Amniotic epithelial cell (primary cell): ENCODE results near the gene HERC3.

Source experiments
- DNase-seq: peaks from one replicate; pipeline ENCODE4 v3.0.0-alpha.2; 2010; ENCODE audit warnings: low read depth

Gene HERC3

DNA sequence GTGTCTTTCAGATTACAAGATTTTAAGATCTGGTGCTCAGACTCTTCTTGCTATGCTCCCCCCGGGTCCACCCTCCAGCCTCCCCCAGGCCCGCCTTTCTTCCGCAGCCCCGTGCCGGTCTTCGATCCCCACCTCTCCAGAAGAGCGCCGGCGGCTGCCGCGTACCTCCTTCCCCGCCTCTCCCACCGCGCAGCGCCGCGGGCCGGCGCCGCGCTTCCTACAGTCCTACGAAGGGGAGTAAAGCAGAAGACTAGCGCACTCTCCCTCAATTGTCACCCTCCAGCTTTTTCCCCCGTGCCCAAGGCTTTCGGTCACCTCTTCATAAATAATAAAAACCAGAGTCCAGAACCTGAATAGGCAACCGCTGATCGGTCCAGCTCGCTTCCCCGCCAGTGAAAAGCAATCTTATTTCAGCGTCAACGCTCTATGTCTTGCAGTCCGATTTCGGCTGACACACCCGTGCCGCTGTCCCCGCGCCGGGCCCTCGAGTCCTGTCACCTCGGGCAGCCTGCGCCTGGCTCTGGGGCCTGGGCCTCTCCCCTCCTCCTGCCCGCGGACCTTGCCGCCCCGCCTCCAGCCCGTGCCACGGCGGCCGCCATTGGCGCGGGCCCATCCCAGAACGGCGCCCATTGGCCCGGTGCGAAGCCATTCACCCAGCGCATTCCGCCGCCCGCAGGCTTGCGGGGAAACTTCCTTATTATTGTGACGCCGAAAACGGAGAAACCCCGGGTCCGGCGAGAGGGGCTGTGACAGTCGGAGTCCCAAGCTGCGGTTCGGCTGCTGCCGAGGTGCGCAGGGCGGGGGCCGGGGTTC, at the start of gene HERC3:
TSS of gene HERC3 (plus strand) at position 694 of the 813 bp plus-strand sequence. CDS start 13,344 bp downstream, outside the sequence.
- DNase-seq = peak; percentile 75

DNA sequence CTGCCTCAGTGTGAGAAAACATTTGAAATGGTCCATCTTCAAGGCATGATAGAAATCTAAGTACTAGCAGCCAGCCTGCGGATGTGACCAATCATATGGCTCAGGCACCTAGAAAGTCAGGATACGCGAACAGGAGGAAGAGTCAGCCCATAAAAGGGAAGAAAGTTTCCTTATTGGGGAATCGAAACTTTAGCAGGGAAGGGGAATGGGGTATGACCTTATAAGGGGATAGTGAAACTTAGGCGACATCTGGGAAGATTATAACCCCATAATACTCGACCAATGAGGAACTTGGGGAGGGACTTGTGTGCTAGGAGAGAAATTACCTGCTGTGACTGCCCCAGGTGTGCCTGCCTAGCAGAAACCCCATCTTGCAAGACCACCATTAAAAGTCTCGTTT, 42.5 kb upstream of the HERC3 start:
- no peak for DNase-seq

DNA sequence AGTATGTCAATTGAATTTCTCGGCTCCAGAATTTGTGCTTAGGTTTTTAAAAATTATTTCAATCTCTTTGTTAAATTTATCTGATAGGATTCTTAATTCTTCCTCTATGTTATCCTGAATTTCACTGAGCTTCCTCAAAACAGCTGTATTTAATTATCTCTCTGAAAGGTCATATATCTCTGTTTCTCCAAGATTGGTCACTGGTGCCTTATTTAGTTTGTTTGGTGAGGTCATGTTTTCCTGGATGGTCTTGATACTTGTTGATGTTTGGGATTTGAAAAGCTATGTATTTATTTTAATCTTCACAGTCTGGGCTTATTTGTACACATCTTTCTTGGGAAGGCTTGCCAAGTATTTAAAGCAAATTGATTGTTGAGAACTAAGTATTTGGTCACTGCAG, 24.7 kb upstream of the HERC3 start:
- no peak for DNase-seq

DNA sequence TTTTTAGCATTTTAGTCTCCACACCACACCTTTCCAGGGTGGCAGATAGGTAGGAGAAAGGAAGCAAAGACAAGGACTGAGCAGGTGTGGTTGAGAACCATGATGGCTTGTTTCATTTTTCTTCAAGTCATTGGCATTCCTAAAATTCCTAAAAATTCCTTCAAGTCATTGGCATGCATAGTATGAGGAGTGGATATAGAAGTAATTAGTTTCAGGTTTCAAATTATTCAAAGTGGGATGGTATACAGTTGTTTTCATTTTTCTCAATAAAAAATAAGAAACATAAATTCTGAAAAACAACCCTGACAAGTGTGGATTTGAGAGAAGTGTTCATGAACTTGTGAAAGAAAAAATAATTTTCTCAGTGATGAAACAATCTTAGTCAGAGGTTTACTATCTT, 22.3 kb upstream of the HERC3 start:
- no peak for DNase-seq

DNA sequence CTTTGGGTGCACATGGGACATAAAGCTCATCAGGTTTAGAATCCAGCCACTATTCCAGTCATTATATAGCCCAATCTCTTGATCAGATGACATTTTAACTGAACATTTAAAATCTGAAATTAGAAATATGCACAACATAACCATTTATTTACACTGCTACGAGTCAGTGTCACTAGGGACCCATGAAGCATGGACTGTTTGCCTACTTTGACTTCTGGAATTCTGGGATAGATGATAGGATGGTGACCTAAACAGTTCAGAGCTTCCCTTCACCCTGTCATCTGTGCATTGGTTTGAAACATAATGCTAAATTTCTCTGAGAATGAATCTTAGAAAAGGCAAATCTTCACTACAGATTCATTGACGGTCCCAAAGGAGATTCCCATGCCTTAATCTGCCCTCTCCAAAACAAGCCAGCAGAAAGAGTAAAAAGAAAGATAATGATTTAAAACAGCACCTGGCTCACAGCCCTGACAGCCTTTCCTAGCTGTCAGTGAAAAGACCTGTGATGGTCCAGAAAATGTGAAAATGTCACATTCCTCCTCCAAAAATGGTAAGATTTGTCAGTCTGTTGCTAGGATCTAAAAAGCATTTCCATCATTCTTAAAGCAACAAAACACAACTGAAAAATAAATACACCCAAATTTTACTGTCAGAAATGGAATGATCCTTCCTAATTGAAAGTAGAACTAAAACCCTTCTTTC, 18.9 kb upstream of the HERC3 start:
- no peak for DNase-seq

DNA sequence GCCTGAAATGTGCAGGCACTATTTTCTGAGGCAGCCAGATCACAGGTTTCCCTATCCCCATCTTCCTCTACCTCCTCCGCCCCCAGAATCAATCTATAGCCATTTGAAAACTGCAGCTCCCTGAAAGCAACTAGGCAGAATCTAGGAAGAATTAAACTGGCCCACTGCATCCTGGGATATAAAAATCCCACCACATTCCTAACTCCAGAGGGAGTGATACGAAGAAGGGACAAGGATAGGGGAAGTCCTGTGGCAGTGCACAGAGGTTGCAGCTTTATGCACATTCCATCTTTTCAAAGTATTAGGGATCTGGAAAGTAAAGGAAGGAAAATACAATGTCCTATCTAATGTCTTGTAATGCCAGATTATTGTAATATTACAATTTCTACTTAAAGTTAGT, 18.3 kb upstream of the HERC3 start:
- no peak for DNase-seq

DNA sequence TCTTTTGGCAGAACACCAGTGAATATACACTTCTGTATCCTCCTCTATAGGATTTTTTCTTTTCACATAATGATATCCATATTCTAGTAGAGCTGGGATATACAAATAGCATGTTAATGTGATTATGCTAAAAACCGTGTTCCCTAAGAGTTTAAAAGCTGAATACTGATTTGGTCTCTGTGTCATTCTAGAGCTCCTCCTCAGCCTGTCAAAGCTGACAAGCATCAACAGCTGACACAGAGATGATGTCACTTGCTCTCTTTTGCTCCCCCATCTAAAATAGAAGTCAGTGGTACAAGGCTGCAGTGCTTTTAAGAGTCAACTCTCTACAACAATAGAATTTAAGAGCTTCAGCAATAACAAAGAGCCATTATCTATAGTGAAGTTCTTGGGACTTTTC, 17.1 kb upstream of the HERC3 start:
- no peak for DNase-seq

DNA sequence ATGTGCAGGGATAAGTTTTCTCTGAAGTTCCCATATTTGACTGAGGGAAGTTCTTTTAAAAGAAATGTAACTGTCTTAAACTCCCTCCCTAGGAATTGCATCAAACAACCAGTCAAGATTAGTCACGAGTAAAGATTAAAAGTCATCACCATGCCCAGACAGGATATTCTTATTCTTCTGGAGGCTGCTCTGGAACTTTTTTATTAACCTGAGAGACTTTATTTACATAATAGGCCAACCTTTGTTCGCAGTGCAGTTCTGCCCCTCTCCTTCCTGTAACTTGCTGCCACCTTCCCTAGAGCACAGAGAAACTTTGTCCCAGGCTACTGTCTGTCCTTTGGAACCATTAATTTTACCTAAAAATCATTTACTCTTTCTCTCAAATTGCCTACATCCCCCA, 9.8 kb upstream of the HERC3 start:
- DNase-seq = peak; percentile 33

DNA sequence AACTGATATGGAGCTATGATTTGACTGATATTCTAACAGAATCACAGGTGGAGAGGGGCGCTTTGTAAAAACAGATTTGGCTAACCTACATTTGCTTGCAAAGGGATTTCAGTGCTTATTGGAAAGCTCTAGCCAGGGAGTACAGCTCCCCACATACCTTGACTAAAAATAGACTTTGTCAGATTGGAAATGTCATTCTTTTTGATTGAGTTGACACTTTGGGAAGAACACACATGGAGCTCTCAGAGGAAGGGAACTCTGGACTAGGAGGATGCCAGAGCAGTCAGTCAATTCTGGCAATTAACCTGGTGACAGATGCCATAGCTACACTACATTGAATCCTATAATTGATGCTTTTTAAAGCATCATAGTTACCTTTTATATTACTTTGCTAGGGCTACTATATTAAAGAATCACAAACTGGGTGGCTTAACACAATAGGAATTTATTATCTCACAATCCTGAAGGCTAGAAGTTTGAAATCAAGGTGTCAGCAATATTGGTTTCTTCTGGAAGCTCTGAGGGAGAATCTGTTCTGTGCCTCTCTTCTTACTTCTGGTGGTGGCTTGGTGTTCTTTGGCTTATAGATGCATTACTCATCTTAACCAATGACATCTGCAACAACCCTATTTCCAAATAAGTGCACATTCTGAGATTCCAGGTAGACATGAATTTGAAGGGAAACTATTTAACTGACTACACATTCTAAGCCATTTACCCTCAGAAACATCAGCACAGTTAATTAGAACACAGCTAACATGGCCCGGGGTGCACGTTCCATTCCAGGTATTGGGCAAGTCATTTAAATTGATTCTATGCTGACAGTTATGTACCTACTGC, 8.4 kb upstream of the HERC3 start:
- no peak for DNase-seq

DNA sequence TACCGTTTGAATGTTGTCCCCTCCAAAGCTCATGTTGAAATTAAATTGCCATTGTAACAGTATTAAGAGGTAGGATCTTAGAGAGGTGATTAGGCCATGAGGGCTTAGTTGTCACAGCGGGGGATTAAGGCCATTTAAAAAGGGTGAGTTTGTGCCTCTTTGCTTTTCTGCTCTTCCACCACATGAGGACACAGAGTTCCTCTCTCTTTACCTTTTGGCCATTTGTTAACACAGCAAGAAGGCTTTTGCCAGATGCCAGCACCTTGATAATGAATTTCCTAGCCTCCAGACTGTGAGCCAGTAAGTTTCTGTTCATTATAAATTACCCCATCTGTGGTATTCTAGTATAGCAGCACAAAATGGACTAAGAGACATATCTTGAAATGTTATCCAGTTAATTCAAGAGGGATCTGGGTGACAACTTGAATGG, 7.8 kb upstream of the HERC3 start:
- no peak for DNase-seq

DNA sequence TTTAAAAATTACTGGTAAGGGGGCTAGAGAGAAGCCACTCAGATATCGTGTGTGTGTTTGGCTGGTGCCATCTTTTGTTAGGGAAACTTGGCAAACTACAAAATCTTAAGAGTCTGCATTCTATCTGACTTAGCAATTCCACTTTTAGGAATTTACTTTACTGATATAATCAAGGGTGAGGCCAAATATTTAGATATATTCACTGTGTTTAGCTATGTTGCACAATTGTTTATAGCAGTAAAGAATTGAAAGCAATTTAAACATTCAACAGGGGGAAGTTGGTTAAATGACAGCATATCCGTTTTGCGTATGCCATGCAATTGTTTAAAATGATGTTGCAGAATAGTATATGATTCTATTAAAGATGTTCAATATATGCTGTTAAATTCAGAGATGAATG, 6.4 kb upstream of the HERC3 start:
- DNase-seq = peak; percentile 18

DNA sequence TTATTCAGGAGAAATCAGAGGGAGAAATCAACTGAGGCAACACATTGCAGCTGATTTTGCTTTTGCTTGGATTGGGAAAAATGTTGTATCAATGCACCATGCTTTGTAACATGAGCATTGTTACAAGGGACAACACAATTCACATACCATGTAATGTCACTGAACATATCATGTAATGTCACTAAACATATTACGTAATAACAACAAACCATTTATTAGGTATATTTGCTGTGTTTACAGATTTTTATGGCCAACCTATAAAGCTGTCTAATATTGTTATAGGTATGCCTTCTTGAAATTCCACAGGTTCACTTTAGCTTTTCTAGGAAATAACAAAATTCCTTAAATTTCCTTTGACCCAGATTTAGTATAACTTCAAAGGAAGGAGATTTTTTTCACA, 5.0 kb upstream of the HERC3 start:
- no peak for DNase-seq

DNA sequence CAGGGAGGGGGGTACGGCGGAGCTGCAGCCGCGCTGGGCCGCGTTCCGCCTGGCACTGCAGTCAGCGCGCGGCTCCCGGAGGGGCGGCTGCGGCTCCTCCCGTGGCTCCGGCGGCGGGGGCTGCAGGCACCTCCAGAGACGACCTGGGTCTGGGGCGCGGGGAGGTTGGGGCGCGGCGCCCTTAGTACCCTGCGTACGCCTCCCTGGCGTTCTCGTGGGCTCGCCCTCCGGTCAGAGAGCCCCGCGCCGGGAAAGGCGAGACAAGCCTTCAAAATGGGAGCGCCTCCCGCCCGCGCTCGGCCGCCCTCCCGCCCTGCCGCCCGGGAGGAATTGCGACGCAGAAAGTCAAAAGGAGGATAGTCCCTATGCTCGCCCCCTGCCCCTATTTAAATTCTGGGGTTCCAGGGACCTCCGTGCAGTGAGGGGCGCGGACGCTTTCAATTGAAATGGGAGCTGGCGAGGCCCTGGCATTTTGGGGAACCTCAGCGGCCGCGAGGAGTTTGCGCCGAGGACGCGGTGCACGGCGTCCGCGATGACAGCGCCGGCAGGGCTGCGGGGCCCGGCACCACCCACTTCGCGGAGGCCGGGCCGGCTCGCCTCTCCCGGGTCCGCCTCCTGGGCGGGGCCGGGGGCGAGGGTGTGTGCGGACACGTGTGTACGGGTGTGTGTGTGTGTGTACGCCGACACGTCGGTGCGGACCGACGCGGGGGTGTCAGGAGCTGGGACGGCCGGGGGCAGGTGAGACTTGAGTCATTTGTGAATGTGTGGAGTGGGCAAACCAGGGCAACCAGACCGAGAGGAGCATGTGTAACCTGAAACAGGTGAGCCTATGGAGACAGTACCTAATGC, 544 bp downstream of the HERC3 start:
- DNase-seq = peak; percentile 56

DNA sequence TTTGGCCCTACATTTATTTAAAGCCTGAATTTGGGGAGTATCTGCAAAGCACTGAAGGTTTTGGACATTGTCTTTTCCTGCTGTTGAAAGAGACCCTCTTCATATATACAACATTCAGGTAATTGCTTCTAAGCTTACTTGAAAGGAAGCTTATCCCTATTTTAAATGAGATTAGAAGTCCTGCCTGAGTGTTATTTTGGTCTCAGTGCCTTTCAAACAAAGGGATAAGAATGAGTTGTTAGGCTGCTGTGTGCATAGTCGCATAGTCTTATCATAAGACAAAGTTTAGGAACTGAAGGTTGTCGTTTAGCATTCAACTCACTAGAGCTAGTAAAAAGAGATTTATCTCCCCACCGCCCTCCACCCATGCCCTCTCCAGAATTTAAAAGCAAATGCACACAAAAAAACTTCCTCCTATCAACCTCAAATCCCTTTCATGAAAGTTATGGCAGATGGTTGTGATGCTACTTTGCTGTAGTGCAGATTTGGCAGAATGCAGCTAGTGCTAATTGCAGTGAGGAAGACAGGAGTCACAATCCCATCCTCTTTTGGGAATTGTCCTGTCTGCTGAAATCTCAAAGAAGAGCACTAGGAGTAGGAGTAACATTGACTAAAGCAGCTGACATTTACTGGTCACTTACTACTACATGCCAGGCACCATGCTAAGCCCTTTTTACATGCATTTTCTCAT, 5.8 kb downstream of the HERC3 start:
- DNase-seq = no peak

DNA sequence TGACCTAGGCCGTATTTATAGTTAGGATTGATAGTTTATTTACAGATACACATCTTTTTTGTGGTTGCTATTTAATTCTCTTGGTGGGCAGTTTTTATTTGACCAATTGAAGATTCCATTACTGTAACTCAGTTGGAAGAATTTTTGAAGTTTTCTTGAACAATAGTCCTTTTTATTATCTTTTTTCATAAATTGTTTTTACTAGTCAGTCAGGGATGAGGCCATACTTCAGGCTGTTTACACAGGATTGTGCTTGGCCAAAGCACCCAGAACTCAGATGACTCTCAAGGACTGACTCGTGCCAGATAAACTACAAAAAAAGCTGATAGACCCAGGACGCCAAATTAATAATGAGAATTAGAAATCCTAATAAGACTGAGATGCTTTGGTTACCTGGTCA, 7.0 kb downstream of the HERC3 start:
- peak; percentile 67 for DNase-seq

DNA sequence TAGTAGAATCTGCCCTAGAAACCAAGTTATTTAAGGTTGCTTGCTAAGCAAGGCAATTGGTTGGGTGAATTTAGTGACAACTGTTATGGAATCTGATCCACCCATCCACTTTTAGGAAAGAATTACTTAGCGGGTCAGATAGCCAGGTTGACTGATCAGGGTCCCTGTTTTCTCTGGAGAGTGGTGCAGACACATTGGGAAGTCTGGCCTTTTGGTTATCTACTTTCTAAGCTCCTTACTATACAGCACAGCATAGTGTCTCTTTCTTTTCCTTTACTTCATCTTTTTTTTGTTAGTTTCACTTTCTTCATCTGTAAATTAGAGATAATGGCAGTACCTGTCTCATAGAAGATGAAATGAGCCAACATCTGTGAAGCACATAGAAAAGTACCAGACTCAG, 7.4 kb downstream of the HERC3 start:
- DNase-seq = no peak

DNA sequence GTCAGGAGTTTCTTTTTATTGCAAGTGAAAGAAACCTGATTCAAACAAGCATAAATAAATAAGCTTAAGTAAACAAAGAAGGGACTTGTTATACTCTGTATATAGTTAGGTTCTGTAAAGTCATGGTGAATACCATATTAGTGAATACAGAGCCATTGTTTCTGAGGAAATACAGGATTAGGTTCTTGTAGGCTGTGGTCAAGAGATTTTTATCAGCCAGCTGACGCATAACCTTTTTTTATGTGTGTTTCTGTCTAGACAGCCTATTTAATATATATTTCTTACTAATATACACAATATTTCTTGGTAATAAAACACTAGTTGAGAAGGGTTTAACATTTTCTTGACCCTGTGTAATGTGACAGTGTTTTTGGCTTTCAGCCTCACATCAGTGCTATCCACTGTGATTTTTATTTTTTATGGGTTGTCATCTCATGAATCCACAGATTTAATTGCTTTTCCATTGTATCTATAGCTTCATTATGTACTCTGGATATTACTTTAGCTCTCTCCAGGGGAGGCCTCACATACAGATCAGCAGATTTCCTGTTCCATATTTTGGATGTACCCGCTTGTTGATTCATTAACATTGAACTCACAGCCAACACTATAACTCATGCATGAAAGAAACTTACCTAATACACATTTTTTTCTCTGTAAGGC, 8.0 kb downstream of the HERC3 start:
- peak; percentile 96 for DNase-seq

DNA sequence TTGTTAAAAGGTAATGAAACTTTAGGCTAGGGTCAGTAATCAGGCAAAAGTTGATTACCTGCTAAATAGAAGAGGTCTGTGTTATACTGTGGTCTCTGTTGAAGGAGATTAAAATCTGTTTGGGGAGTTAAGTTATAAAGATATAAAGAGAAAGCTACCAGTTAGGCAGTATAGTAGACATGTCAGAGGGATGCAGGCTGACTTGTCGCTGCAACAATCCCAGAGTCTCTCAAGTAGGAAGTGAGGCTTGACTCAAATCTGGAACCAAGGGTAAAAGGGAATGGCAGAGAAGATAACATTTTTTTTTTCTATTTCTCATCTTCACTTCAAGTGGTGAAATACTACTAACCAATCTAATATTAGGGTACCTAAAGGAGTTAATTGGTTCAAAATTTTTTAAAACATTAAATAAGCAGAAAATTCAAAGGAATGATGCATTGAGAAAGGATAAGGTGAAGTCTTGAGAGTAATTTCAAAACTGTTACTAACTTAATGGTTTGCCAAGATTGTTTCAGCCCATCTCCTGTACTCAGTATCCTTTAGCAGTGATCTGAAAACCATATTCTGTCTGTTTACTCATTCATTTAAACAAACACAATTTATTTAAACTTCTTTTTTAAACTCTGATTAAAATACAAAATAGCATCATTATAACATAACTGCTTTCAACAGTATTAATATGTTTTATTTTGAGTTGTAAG, 12.8 kb downstream of the HERC3 start:
- DNase-seq = no peak

DNA sequence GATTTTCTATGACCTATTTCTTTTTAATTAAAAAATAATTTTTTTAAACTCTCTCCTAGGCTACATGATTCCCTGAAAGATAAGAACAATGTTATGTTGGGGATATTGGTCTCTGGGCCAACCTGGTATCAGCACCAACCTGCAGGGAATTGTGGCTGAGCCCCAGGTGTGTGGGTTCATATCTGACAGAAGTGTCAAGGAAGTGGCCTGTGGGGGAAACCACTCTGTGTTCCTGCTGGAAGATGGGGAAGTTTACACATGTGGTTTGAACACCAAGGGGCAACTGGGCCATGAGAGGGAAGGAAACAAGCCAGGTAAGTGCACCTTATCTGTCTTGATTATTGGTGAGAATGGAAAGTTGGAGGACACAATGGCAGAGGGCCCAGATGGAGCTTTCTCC, 13.5 kb downstream of the HERC3 start:
- no peak for DNase-seq

DNA sequence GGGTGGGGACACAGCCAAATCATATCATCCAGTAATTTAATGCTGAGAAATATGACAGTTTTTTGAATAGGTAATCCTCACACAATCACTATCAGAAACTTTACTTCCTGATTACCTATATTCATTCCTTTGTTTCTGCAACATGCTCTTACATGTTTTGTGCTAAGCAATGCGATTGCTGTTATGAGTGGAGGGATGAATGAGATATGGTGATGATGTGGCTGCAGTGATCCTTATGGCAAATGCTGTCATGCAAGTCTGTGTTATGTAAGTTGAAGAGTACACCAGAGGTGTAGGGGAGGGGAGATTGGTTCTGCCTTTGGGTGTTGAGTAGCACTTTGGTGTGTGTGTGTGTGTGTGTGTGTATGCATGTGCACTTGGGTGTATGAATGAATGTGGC, 14.6 kb downstream of the HERC3 start:
- DNase-seq = no peak
